ENCODE measurements around the gene TMEM9. TPM values are rescaled to one million over a fixed set of nuclear protein-coding genes. Genes with fewer than 3 reads are reported as not detected.

TMEM9 gene
- total and polyA plus RNA-seq, 10 of the 15 experiments (the other 5 are each of a cell fraction or from before 2014, with no cell fraction given) = 7.2 to 46.1 (median 17.3) TPM

DNA sequence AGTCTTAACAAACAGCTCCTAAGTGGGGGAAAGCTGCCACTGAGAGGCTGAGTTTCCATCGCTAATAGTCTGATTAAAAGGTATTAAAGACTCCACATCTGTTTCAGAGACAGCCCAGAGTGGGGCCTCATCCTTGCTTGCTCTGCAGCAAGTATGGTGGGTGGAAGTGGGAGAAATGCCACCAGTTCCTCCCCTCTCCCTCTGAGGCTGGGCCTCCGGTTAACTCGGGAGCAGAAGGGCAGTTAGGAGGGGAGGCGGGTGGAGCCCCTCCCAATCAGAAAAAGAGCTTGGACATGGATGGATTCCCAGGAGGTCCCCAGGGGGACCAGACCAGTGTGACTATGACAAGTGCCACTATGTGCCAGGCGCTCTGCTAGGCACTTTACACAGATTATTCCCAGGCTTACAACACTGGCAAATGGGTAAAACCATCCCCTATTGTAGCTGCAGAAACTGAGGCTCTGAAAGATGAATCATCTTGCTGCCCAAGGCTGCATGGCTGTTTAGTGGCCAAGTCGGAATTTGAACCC is 15.9 kb downstream of the TMEM9 start:
- FAIRE-seq = no peak
- 77% methylated on average over 6 of the region's 6 CpGs for WGBS (ENCODE audit: insufficient coverage, insufficient replicate concordance, low lambda C conversion rate, missing lambda C conversion rate)
- Histone ChIP-seq H3K27ac (ENCODE audit: control insufficient read depth, insufficient read depth) (no peak overlapping the region), H3K4me2 (ENCODE audit: control insufficient read depth, insufficient read depth) (no peak overlapping the region), H3K79me2 (ENCODE audit: control insufficient read depth, insufficient read depth, low read length) (no peaks in the 10 kb centered on the region), H3K36me3 (ENCODE audit: control insufficient read depth in 2 of 2, insufficient read depth in 2 of 2, low read length in 1 of 2) (peaks cover 1 to 6% of the 10 kb centered on the region in 2 experiments; a peak in 3 of 4 replicates), H4K20me1 (ENCODE audit: control insufficient read depth, insufficient read depth) (no peaks in the 10 kb centered on the region; the same call in 1 of the 2 replicates), H3K4me3 (no peak overlapping the region), H2AFZ (ENCODE audit: control insufficient read depth, low read depth, low read length) (no peak overlapping the region), H3K9ac (ENCODE audit: control insufficient read depth, insufficient read depth, low read length) (no peak overlapping the region), H3K27me3 (replicated peaks in 1 of 2; ENCODE audit: control insufficient read depth in 2 of 2, insufficient read depth in 2 of 2, low read length in 1 of 2) (no peaks in the 10 kb centered on the region), H3K4me1 (ENCODE audit: control insufficient read depth, insufficient read depth, low read length) (no peaks in the 10 kb centered on the region), H3K9me3 (replicated peaks; ENCODE audit: control insufficient read depth, insufficient read depth, low read length) (no peaks in the 10 kb centered on the region)
- ChIA-PET RAD21 (ENCODE audit: unreplicated experiment) (no interaction called here), SMC1A (ENCODE audit: uncharacterized antibody, unreplicated experiment) (no interaction called here), CTCF (interaction anchor here (1.1 to 2.4 kb wide), 3 partner anchors 11 to 19 kb away, joined by 4 to 8 read pairs (median 7); partner anchors contain the start of gene TMEM9), POLR2A (no interaction called here)
- ATAC-seq = no peak
- DNase-seq (ENCODE audit: low read depth, low spot score) = no peak
- TF ChIP-seq GABPA (IDR thresholded peaks at IDR 0.05; ENCODE audit: low read depth) = no peak
- no peak for TF ChIP-seq NFXL1 (IDR thresholded peaks at IDR 0.05; ENCODE audit: borderline replicate concordance)
- TF ChIP-seq JUND (IDR thresholded peaks at IDR 0.05; ENCODE audit: low read depth, low read length) = no peak
- BruUV-seq (replicated peaks) = no TSS peak
- in situ Hi-C loops (cut with MboI) = no loop called here
- intact Hi-C loops (cut with micrococcal nuclease; ENCODE audit: unreplicated experiment) = no loop called here

DNA sequence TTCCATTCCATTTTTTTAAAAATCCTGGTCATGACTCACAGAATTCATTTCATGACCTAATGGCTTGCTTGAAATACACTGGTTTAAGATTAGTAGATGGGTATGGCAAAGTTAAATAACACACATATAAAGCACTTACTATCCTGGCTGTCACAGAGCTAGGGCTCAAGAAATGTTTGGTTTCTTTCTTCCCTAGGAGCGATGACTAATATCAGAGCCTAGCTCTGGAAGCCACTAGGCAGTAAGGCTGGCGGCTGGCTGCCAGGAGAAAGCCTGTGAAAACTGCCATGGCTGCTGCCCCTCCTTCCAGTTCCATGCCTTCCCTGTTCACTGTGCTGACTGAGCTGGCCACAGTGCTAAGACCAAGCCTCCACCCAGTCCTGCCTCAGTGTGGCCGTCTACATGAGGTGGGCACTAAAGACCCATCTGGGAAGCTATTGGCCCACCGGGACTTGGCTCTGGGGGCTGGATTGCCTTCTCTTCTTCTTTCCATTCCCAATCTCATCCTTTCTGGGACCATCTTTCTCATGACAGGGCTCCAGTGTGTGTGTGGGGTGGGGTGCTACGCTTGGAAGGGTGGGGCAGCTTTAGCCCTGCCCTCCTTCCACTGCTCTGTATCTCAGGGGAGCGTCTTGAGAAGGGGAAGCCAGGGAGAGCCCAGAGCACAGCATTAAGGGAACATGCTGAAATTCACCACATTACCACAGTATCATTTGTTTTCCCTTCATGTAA is 16.5 kb downstream of the TMEM9 start:
- no peaks in the 10 kb centered on the region for H3K4me1 ChIP-seq (ENCODE audit: control insufficient read depth, insufficient read depth, low read length)
- ChIA-PET SMC1A (ENCODE audit: uncharacterized antibody, unreplicated experiment) (interaction anchor here (0.6 kb wide), 1 partner anchor 213 kb away, joined by 3 read pairs; no protein-coding TSS in a partner anchor), CTCF (interaction anchor here (2.0 to 2.4 kb wide), 2 partner anchors 12 to 18 kb away, joined by 7 to 8 read pairs; no protein-coding TSS in a partner anchor), POLR2A (no interaction called here), RAD21 (ENCODE audit: unreplicated experiment) (no interaction called here)
- H3K9me3 ChIP-seq (replicated peaks; ENCODE audit: control insufficient read depth, insufficient read depth, low read length) = no peaks in the 10 kb centered on the region
- H4K20me1 ChIP-seq (ENCODE audit: control insufficient read depth, insufficient read depth) = no peaks in the 10 kb centered on the region; the same call in 1 of the 2 replicates
- no peak for DNase-seq (ENCODE audit: low read depth, low spot score)
- H3K27me3 ChIP-seq (replicated peaks in 1 of 2; ENCODE audit: control insufficient read depth in 2 of 2, insufficient read depth in 2 of 2, low read length in 1 of 2) = no peaks in the 10 kb centered on the region
- no peak overlapping the region for H3K27ac ChIP-seq (ENCODE audit: control insufficient read depth, insufficient read depth)
- H3K36me3 ChIP-seq (ENCODE audit: control insufficient read depth in 2 of 2, insufficient read depth in 2 of 2, low read length in 1 of 2) = peaks cover 0 to 6% of the 10 kb centered on the region in 2 experiments; a peak in 2 of 4 replicates
- BruUV-seq (replicated peaks) = no TSS peak
- no peak overlapping the region for H3K4me3 ChIP-seq
- H2AFZ ChIP-seq (ENCODE audit: control insufficient read depth, low read depth, low read length) = no peak overlapping the region
- intact Hi-C loops (cut with micrococcal nuclease; ENCODE audit: unreplicated experiment) = no loop called here
- no peak for FAIRE-seq
- ATAC-seq = no peak
- WGBS (ENCODE audit: insufficient coverage, insufficient replicate concordance, low lambda C conversion rate, missing lambda C conversion rate) = 82% methylated on average over 6 of the region's 6 CpGs
- no peak overlapping the region for H3K9ac ChIP-seq (ENCODE audit: control insufficient read depth, insufficient read depth, low read length)
- TF ChIP-seq HDGF (IDR thresholded peaks at IDR 0.05) = no peak
- TF ChIP-seq SIX5 (IDR thresholded peaks at IDR 0.05; ENCODE audit: low read depth, low read length, severe bottlenecking) = no peak
- TF ChIP-seq, protein P1, sequence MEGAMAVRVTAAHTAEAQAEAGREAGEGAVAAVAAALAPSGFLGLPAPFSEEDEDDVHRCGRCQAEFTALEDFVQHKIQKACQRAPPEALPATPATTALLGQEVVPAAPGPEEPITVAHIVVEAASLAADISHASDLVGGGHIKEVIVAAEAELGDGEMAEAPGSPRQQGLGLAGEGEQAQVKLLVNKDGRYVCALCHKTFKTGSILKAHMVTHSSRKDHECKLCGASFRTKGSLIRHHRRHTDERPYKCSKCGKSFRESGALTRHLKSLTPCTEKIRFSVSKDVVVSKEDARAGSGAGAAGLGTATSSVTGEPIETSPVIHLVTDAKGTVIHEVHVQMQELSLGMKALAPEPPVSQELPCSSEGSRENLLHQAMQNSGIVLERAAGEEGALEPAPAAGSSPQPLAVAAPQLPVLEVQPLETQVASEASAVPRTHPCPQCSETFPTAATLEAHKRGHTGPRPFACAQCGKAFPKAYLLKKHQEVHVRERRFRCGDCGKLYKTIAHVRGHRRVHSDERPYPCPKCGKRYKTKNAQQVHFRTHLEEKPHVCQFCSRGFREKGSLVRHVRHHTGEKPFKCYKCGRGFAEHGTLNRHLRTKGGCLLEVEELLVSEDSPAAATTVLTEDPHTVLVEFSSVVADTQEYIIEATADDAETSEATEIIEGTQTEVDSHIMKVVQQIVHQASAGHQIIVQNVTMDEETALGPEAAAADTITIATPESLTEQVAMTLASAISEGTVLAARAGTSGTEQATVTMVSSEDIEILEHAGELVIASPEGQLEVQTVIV (IDR thresholded peaks at IDR 0.05; ENCODE audit: borderline replicate concordance, partially characterized antibody) = no peak
- no peak for TF ChIP-seq ZNF207 (IDR thresholded peaks at IDR 0.05; ENCODE audit: borderline replicate concordance)
- TF ChIP-seq GATAD2B (conservative IDR thresholded peaks at IDR 0.05; ENCODE audit: low read depth) = no peak
- TF ChIP-seq TCF12 (IDR thresholded peaks at IDR 0.05; ENCODE audit: low read depth, low read length) = no peak
- no peak for TF ChIP-seq ZBED1 (IDR thresholded peaks at IDR 0.05; ENCODE audit: borderline replicate concordance)
- TF ChIP-seq DPF2 (IDR thresholded peaks at IDR 0.05) = no peak
- TF ChIP-seq WRNIP1 (IDR thresholded peaks at IDR 0.05; ENCODE audit: borderline replicate concordance, low read depth, low read length) = no peak
- no peaks in the 10 kb centered on the region for H3K79me2 ChIP-seq (ENCODE audit: control insufficient read depth, insufficient read depth, low read length)
- in situ Hi-C loops (cut with MboI) = no loop called here
- H3K4me2 ChIP-seq (ENCODE audit: control insufficient read depth, insufficient read depth) = no peak overlapping the region

Measured in GM12878 (cell line).